ENCODE results near the gene CBLN4. TPM values are rescaled to one million over a fixed set of nuclear protein-coding genes. Genes with fewer than 3 reads are reported as not detected.

The CBLN4 gene
- total RNA-seq, 1 donor from 2014 or later: 1.9 TPM

Other genes with a start within 250 kb of the CBLN4 start
- not detected for gene MC3R, start 243.2 kb upstream of the CBLN4 start, total RNA-seq

All from occipital lobe (tissue), 1 donor.